ENCODE data around the gene VPS35L. TPM values are rescaled to one million over a fixed set of nuclear protein-coding genes. Genes with fewer than 3 reads are reported as not detected.
A peak's percentile ranks its signal among the peaks of the same experiment; 100 is the strongest.

Gene VPS35L
- total and polyA plus RNA-seq, 5 donors from 2014 or later, result 29.9 to 34.6 (median 33.7) TPM

- peaks cover 20% of the 10 kb centered on the region for H3K4me1 ChIP-seq (ENCODE audit: control insufficient read depth, insufficient read depth, low read length, poor library complexity, severe bottlenecking)
- H3K4me3 Mint-ChIP-seq, result peak within 1 kb of the TSS; percentile 90 to 98 (median 94)
- peak within 1 kb of the TSS; percentile 67 for H3K27ac ChIP-seq (ENCODE audit: insufficient read depth, low read length, poor library complexity, severe bottlenecking)
- H3K27ac Mint-ChIP-seq, result peak within 1 kb of the TSS; percentile 68 to 93 (median 81)
- H3K9me3 ChIP-seq (ENCODE audit: control insufficient read depth in 2 of 2, low read length in 2 of 2), result no peaks in the 10 kb centered on the region
- H3K4me3 ChIP-seq (ENCODE audit: low read depth, low read length), result peak within 1 kb of the TSS; percentile 85
- no peaks in the 10 kb centered on the region for H3K27me3 ChIP-seq (ENCODE audit: control insufficient read depth, insufficient read depth, low read length)
- H3K36me3 Mint-ChIP-seq, result peaks cover 17% of the 10 kb centered on the region
- H3K9me3 Mint-ChIP-seq, result no peaks in the 10 kb centered on the region
- no peaks in the 10 kb centered on the region for H3K27me3 Mint-ChIP-seq
- peaks cover 7% of the 10 kb centered on the region for H3K36me3 ChIP-seq (ENCODE audit: control insufficient read depth, insufficient read depth, low read length)
- H3K4me1 Mint-ChIP-seq, result peaks cover 19 to 43% (median 27%) of the 10 kb centered on the region in 4 donors
- DNase-seq (peak; percentile 88 to 93 (median 88)), ATAC-seq (ENCODE audit: low read depth in 2 of 2) (peak; percentile 96 to 97)
These were observed 162.5 kb downstream of the VPS35L start, which contains the start of the genes IQCK and KNOP1 for GRCh38 chr16:19717741-19718623. Gene IQCK (plus strand): TSS chr16:19718271. CDS start chr16:19718307, 36 bp downstream. Gene KNOP1 (minus strand): TSS chr16:19718227. CDS start chr16:19715035, 3,192 bp downstream.

GRCh38 chr16:19718624-19718965, 163.1 kb downstream of the VPS35L start:
- Mint-ChIP-seq H3K9me3 (no peaks in the 10 kb centered on the region), H3K4me1 (peaks cover 19 to 43% (median 27%) of the 10 kb centered on the region in 4 donors), H3K4me3 (peak overlapping the region; percentile 71 to 98 (median 92)), H3K27me3 (no peaks in the 10 kb centered on the region), H3K36me3 (peaks cover 13% of the 10 kb centered on the region), H3K27ac (no peak overlapping the region)
- ATAC-seq (ENCODE audit: low read depth in 2 of 2) (no peak), DNase-seq (peak in 1 of 3 donors; percentile 16)
- H3K4me1 ChIP-seq (ENCODE audit: control insufficient read depth, insufficient read depth, low read length, poor library complexity, severe bottlenecking), result peaks cover 20% of the 10 kb centered on the region
- H3K9me3 ChIP-seq (ENCODE audit: control insufficient read depth in 2 of 2, low read length in 2 of 2), result no peaks in the 10 kb centered on the region
- no peaks in the 10 kb centered on the region for H3K27me3 ChIP-seq (ENCODE audit: control insufficient read depth, insufficient read depth, low read length)
- peak overlapping the region; percentile 73 for H3K4me3 ChIP-seq (ENCODE audit: low read depth, low read length)
- H3K36me3 ChIP-seq (ENCODE audit: control insufficient read depth, insufficient read depth, low read length), result peaks cover 7% of the 10 kb centered on the region
- peak overlapping the region; percentile 67 for H3K27ac ChIP-seq (ENCODE audit: insufficient read depth, low read length, poor library complexity, severe bottlenecking)

GRCh38 chr16:19722269-19722952, 166.9 kb downstream of the VPS35L start:
- H3K27me3 Mint-ChIP-seq, result no peaks in the 10 kb centered on the region
- Histone ChIP-seq H3K27ac (ENCODE audit: insufficient read depth, low read length, poor library complexity, severe bottlenecking) (no peak overlapping the region), H3K4me1 (ENCODE audit: control insufficient read depth, insufficient read depth, low read length, poor library complexity, severe bottlenecking) (peaks cover 13% of the 10 kb centered on the region), H3K27me3 (ENCODE audit: control insufficient read depth, insufficient read depth, low read length) (no peaks in the 10 kb centered on the region), H3K36me3 (ENCODE audit: control insufficient read depth, insufficient read depth, low read length) (no peaks in the 10 kb centered on the region), H3K4me3 (ENCODE audit: low read depth, low read length) (no peak overlapping the region), H3K9me3 (ENCODE audit: control insufficient read depth in 2 of 2, low read length in 2 of 2) (no peaks in the 10 kb centered on the region)
- peak overlapping the region in 1 of 3 donors; percentile 18 for H3K27ac Mint-ChIP-seq
- no peaks in the 10 kb centered on the region for H3K36me3 Mint-ChIP-seq
- H3K4me1 Mint-ChIP-seq, result peaks cover 5 to 14% (median 8%) of the 10 kb centered on the region in 4 donors
- ATAC-seq (ENCODE audit: low read depth in 2 of 2) (no peak), DNase-seq (no peak)
- H3K4me3 Mint-ChIP-seq, result peak overlapping the region in 2 of 4 donors; percentile 17 to 24
- H3K9me3 Mint-ChIP-seq, result no peaks in the 10 kb centered on the region

GRCh38 chr16:19722981-19723380, 167.5 kb downstream of the VPS35L start:
- no peaks in the 10 kb centered on the region for H3K27me3 ChIP-seq (ENCODE audit: control insufficient read depth, insufficient read depth, low read length)
- peak overlapping the region in 1 of 4 donors; percentile 11 for H3K4me3 Mint-ChIP-seq
- H3K4me3 ChIP-seq (ENCODE audit: low read depth, low read length), result no peak overlapping the region
- peaks cover 3 to 11% (median 6%) of the 10 kb centered on the region in 4 donors for H3K4me1 Mint-ChIP-seq
- peak overlapping the region in 1 of 3 donors; percentile 36 for H3K27ac Mint-ChIP-seq
- H3K36me3 ChIP-seq (ENCODE audit: control insufficient read depth, insufficient read depth, low read length), result no peaks in the 10 kb centered on the region
- DNase-seq, result no peak
- no peaks in the 10 kb centered on the region for H3K27me3 Mint-ChIP-seq
- H3K36me3 Mint-ChIP-seq, result no peaks in the 10 kb centered on the region
- ATAC-seq (ENCODE audit: low read depth in 2 of 2), result no peak
- H3K4me1 ChIP-seq (ENCODE audit: control insufficient read depth, insufficient read depth, low read length, poor library complexity, severe bottlenecking), result peaks cover 10% of the 10 kb centered on the region
- H3K9me3 Mint-ChIP-seq, result no peaks in the 10 kb centered on the region
- H3K27ac ChIP-seq (ENCODE audit: insufficient read depth, low read length, poor library complexity, severe bottlenecking), result no peak overlapping the region
- no peaks in the 10 kb centered on the region for H3K9me3 ChIP-seq (ENCODE audit: control insufficient read depth in 2 of 2, low read length in 2 of 2)

- Histone ChIP-seq H3K27me3 (ENCODE audit: control insufficient read depth, insufficient read depth, low read length) (no peaks in the 10 kb centered on the region), H3K4me3 (ENCODE audit: low read depth, low read length) (no peak overlapping the region), H3K9me3 (ENCODE audit: control insufficient read depth in 2 of 2, low read length in 2 of 2) (no peaks in the 10 kb centered on the region), H3K36me3 (ENCODE audit: control insufficient read depth, insufficient read depth, low read length) (no peaks in the 10 kb centered on the region), H3K4me1 (ENCODE audit: control insufficient read depth, insufficient read depth, low read length, poor library complexity, severe bottlenecking) (no peaks in the 10 kb centered on the region), H3K27ac (ENCODE audit: insufficient read depth, low read length, poor library complexity, severe bottlenecking) (no peak overlapping the region)
- no peaks in the 10 kb centered on the region for H3K27me3 Mint-ChIP-seq
- no peak for ATAC-seq (ENCODE audit: low read depth in 2 of 2)
- no peak overlapping the region for H3K4me3 Mint-ChIP-seq
- H3K27ac Mint-ChIP-seq, result no peak overlapping the region
- no peaks in the 10 kb centered on the region for H3K4me1 Mint-ChIP-seq
- DNase-seq, result no peak
- no peaks in the 10 kb centered on the region for H3K9me3 Mint-ChIP-seq
- H3K36me3 Mint-ChIP-seq, result peaks cover 5% of the 10 kb centered on the region
These were observed 173.1 kb downstream of the VPS35L start for GRCh38 chr16:19728636-19728965.

- H3K4me3 Mint-ChIP-seq, result no peak overlapping the region
These were observed 178.0 kb downstream of the VPS35L start for GRCh38 chr16:19733551-19733950.

GRCh38 chr16:19735074-19735867, 179.8 kb downstream of the VPS35L start:
- Histone ChIP-seq H3K4me3 (ENCODE audit: low read depth, low read length) (no peak overlapping the region), H3K36me3 (ENCODE audit: control insufficient read depth, insufficient read depth, low read length) (no peaks in the 10 kb centered on the region), H3K27ac (ENCODE audit: insufficient read depth, low read length, poor library complexity, severe bottlenecking) (no peak overlapping the region), H3K9me3 (ENCODE audit: control insufficient read depth in 2 of 2, low read length in 2 of 2) (no peaks in the 10 kb centered on the region), H3K4me1 (ENCODE audit: control insufficient read depth, insufficient read depth, low read length, poor library complexity, severe bottlenecking) (no peaks in the 10 kb centered on the region), H3K27me3 (ENCODE audit: control insufficient read depth, insufficient read depth, low read length) (no peaks in the 10 kb centered on the region)
- peaks cover 5% of the 10 kb centered on the region for H3K36me3 Mint-ChIP-seq
- no peak overlapping the region for H3K27ac Mint-ChIP-seq
- peaks cover 2% of the 10 kb centered on the region for H3K27me3 Mint-ChIP-seq
- DNase-seq (no peak), ATAC-seq (ENCODE audit: low read depth in 2 of 2) (no peak)
- H3K4me1 Mint-ChIP-seq, result no peaks in the 10 kb centered on the region
- H3K4me3 Mint-ChIP-seq, result no peak overlapping the region
- peaks cover 0 to 2% (median 0%) of the 10 kb centered on the region in 7 donors for H3K9me3 Mint-ChIP-seq

More at GRCh38 chr16:19733551-19733950, 178.0 kb downstream of the VPS35L start:
- Mint-ChIP-seq H3K36me3 (peaks cover 5% of the 10 kb centered on the region), H3K4me1 (no peaks in the 10 kb centered on the region), H3K27me3 (no peaks in the 10 kb centered on the region), H3K27ac (no peak overlapping the region), H3K9me3 (peaks cover 0 to 2% (median 0%) of the 10 kb centered on the region in 7 donors)
- no peak for ATAC-seq (ENCODE audit: low read depth in 2 of 2)
- H3K27me3 ChIP-seq (ENCODE audit: control insufficient read depth, insufficient read depth, low read length), result no peaks in the 10 kb centered on the region
- H3K36me3 ChIP-seq (ENCODE audit: control insufficient read depth, insufficient read depth, low read length), result no peaks in the 10 kb centered on the region
- no peak overlapping the region for H3K4me3 ChIP-seq (ENCODE audit: low read depth, low read length)
- DNase-seq, result no peak
- H3K27ac ChIP-seq (ENCODE audit: insufficient read depth, low read length, poor library complexity, severe bottlenecking), result no peak overlapping the region
- H3K9me3 ChIP-seq (ENCODE audit: control insufficient read depth in 2 of 2, low read length in 2 of 2), result no peaks in the 10 kb centered on the region
- no peaks in the 10 kb centered on the region for H3K4me1 ChIP-seq (ENCODE audit: control insufficient read depth, insufficient read depth, low read length, poor library complexity, severe bottlenecking)
